GM23248 (cell line): ENCODE results near the gene SIX5.

ENCODE experiments used
- EZH2 ChIP-seq: fragments of 200-600 bp; sonication (generic); IDR thresholded peaks from 2 replicates; pipeline ENCODE4 v1.6.1; 2018; ENCODE audit warnings: antibody characterized with exemption, mild to moderate bottlenecking; ENCODE audit not compliant: insufficient read depth, poor library complexity, severe bottlenecking
- EZH2phosphoT487 ChIP-seq: fragments of 200-600 bp; sonication (generic); IDR thresholded peaks from 2 replicates; pipeline ENCODE4 v1.6.1; 2018; ENCODE audit warnings: antibody characterized with exemption, moderate library complexity, mild to moderate bottlenecking, low read depth; ENCODE audit not compliant: insufficient read depth

GRCh38 chr19:45768655-45768983 lies 433 bp downstream of the SIX5 start:
- TF ChIP-seq EZH2 (no peak), EZH2phosphoT487 (no peak)
